ENCODE data around the gene GMPPB. TPM values are rescaled to one million over a fixed set of nuclear protein-coding genes. Genes with fewer than 3 reads are reported as not detected.

Gene GMPPB
- total RNA-seq, 1 experiment from 2014 or later = 42.4 TPM

- CTCF ChIA-PET = no interaction called here
- H3K4me3 Mint-ChIP-seq (ENCODE audit: low read depth, unreplicated experiment) = no peak overlapping the region
- H3K27me3 Mint-ChIP-seq (ENCODE audit: unreplicated experiment) = no peaks in the 10 kb centered on the region
- no peaks in the 10 kb centered on the region for H3K4me1 Mint-ChIP-seq (ENCODE audit: low read depth, unreplicated experiment)
- no TSS peak for BruUV-seq (replicated peaks)
- no peak overlapping the region for H3K27ac Mint-ChIP-seq (ENCODE audit: unreplicated experiment)
- no peaks in the 10 kb centered on the region for H3K9me3 Mint-ChIP-seq (ENCODE audit: low read depth, unreplicated experiment)
- H3K36me3 Mint-ChIP-seq (ENCODE audit: insufficient read depth, unreplicated experiment) = peaks cover 18% of the 10 kb centered on the region
- no peak for DNase-seq
- TF ChIP-seq CTCF (IDR thresholded peaks at IDR 0.05; ENCODE audit: unreplicated experiment) = no peak
- intact Hi-C loops (cut with micrococcal nuclease; ENCODE audit: unreplicated experiment) = no loop called here
These were observed 17.2 kb downstream of the GMPPB start for GRCh38 chr3:49706456-49707112.

GRCh38 chr3:49705390-49705960 lies 18.3 kb downstream of the GMPPB start:
- Mint-ChIP-seq H3K9me3 (ENCODE audit: low read depth, unreplicated experiment) (no peaks in the 10 kb centered on the region), H3K36me3 (ENCODE audit: insufficient read depth, unreplicated experiment) (peaks cover 18% of the 10 kb centered on the region), H3K4me3 (ENCODE audit: low read depth, unreplicated experiment) (no peak overlapping the region), H3K27ac (ENCODE audit: unreplicated experiment) (no peak overlapping the region), H3K27me3 (ENCODE audit: unreplicated experiment) (no peaks in the 10 kb centered on the region), H3K4me1 (ENCODE audit: low read depth, unreplicated experiment) (no peaks in the 10 kb centered on the region)
- intact Hi-C loops (cut with micrococcal nuclease; ENCODE audit: unreplicated experiment) = no loop called here
- DNase-seq = no peak
- no peak for TF ChIP-seq CTCF (IDR thresholded peaks at IDR 0.05; ENCODE audit: unreplicated experiment)
- BruUV-seq (replicated peaks) = no TSS peak
- CTCF ChIA-PET = no interaction called here

- CTCF ChIA-PET = interaction anchor here (1.8 kb wide), 1 partner anchor 134 kb away, joined by 11 read pairs; no protein-coding TSS in a partner anchor
- Mint-ChIP-seq H3K4me1 (ENCODE audit: low read depth, unreplicated experiment) (no peaks in the 10 kb centered on the region), H3K4me3 (ENCODE audit: low read depth, unreplicated experiment) (no peak overlapping the region), H3K36me3 (ENCODE audit: insufficient read depth, unreplicated experiment) (peaks cover 18% of the 10 kb centered on the region), H3K27me3 (ENCODE audit: unreplicated experiment) (no peaks in the 10 kb centered on the region), H3K27ac (ENCODE audit: unreplicated experiment) (no peak overlapping the region), H3K9me3 (ENCODE audit: low read depth, unreplicated experiment) (no peaks in the 10 kb centered on the region)
- TF ChIP-seq CTCF (IDR thresholded peaks at IDR 0.05; ENCODE audit: unreplicated experiment) = no peak
- DNase-seq = no peak
- no TSS peak for BruUV-seq (replicated peaks)
- intact Hi-C loops (cut with micrococcal nuclease; ENCODE audit: unreplicated experiment) = no loop called here
These were observed 19.1 kb downstream of the GMPPB start for GRCh38 chr3:49704629-49705028.

- Mint-ChIP-seq H3K9me3 (ENCODE audit: low read depth, unreplicated experiment) (no peaks in the 10 kb centered on the region), H3K27me3 (ENCODE audit: unreplicated experiment) (no peaks in the 10 kb centered on the region), H3K27ac (ENCODE audit: unreplicated experiment) (no peak overlapping the region), H3K4me3 (ENCODE audit: low read depth, unreplicated experiment) (no peak overlapping the region), H3K36me3 (ENCODE audit: insufficient read depth, unreplicated experiment) (peaks cover 18% of the 10 kb centered on the region), H3K4me1 (ENCODE audit: low read depth, unreplicated experiment) (no peaks in the 10 kb centered on the region)
- CTCF ChIA-PET = interaction anchor here (1.8 kb wide), 1 partner anchor 135 kb away, joined by 11 read pairs; no protein-coding TSS in a partner anchor
- DNase-seq = no peak
- no TSS peak for BruUV-seq (replicated peaks)
- TF ChIP-seq CTCF (IDR thresholded peaks at IDR 0.05; ENCODE audit: unreplicated experiment) = no peak
- intact Hi-C loops (cut with micrococcal nuclease; ENCODE audit: unreplicated experiment) = loop anchor here (2.0 kb wide), 1 partner anchor 135 kb away; no protein-coding TSS in a partner anchor
These were observed 19.8 kb downstream of the GMPPB start for GRCh38 chr3:49703956-49704355.

Data from Calu3 (cell line).